SK-N-SH (cell line): ENCODE results near the gene HDHD2. TPM values are rescaled to one million over a fixed set of nuclear protein-coding genes. Genes with fewer than 3 reads are reported as not detected.

Experiments
- CTCF ChIA-PET: fragments of 300-600, 350-600 bp; formaldehyde crosslinking; extraction: SDS; loops from one replicate; lab custom pipeline; 2021; lab: Yijun Ruan, JAX
- POLR2A ChIA-PET: fragments of 350-600 bp; sonication (Branson Sonifier 250); formaldehyde crosslinking; extraction: SDS; loops from one replicate; lab custom pipeline; 2020; ENCODE audit warnings: antibody characterized with exemption, inconsistent platforms; lab: Yijun Ruan, JAX
- DNase-seq: peaks from one replicate; pipeline ENCODE4 v3.0.0; 2012
- H2AFZ ChIP-seq: fragments of 200-600 bp; sonication (generic); 2 replicates; pipeline ENCODE4 v1.8.1; 2016; ENCODE audit warnings: antibody characterized with exemption, mild to moderate bottlenecking, low read depth
- H3F3A ChIP-seq: fragments of 200-600 bp; sonication (generic); replicated peaks from 2 replicates; pipeline ENCODE3; 2016; ENCODE audit warnings: antibody characterized with exemption, mild to moderate bottlenecking; ENCODE audit not compliant: insufficient read depth
- H3K27ac ChIP-seq, 2 experiments: fragments of 200-500 bp in 1 of 2; fragments of 200-600 bp in 1 of 2; sonication (Bioruptor generic) in 1 of 2; sonication (generic), shearing (Covaris generic) in 1 of 2; 2 replicates each; pipeline versions ENCODE4 v1.5.1 to v1.6.1; 2014 to 2016; ENCODE audit warnings: low read depth in 2 of 2, inconsistent platforms in 1 of 2, low read length in 1 of 2, mild to moderate bottlenecking in 1 of 2, mixed read lengths in 1 of 2
- H3K27me3 ChIP-seq: fragments of 200-600 bp; sonication (generic), shearing (Covaris generic); 2 replicates; pipeline ENCODE4 v1.6.1; 2016; ENCODE audit warnings: mixed run types; ENCODE audit not compliant: insufficient read depth
- H3K36me3 ChIP-seq, 2 experiments: fragments of 200-500 bp in 1 of 2; fragments of 200-600 bp in 1 of 2; sonication (Bioruptor generic) in 1 of 2; sonication (generic) in 1 of 2; replicated peaks in 1 of 2; 2 replicates each; pipeline versions ENCODE3 to v1.5.1; 2014 to 2016; ENCODE audit warnings: low read length in 1 of 2, mild to moderate bottlenecking in 1 of 2; ENCODE audit not compliant: insufficient read depth in 2 of 2, control insufficient read depth in 1 of 2
- H3K4me1 ChIP-seq, 2 experiments: fragments of 200-500 bp in 1 of 2; fragments of 200-600 bp in 1 of 2; sonication (Bioruptor generic) in 1 of 2; sonication (generic), shearing (Covaris generic) in 1 of 2; 2 replicates each; pipeline versions ENCODE4 v1.5.1 to v1.6.1; 2014 to 2016; ENCODE audit warnings: low read depth in 1 of 2, low read length in 1 of 2, mixed run types in 1 of 2; ENCODE audit not compliant: insufficient read depth in 2 of 2, control insufficient read depth in 1 of 2
- H3K4me2 ChIP-seq: fragments of 200-600 bp; sonication (generic), shearing (Covaris generic); 2 replicates; pipeline ENCODE4 v1.6.1; 2017; ENCODE audit warnings: mixed run types
- H3K4me3 ChIP-seq, 2 experiments: fragments of 200-500 bp in 1 of 2; fragments of 200-600 bp in 1 of 2; sonication (Bioruptor generic) in 1 of 2; sonication (generic), shearing (Covaris generic) in 1 of 2; 2 replicates each; pipeline versions ENCODE4 v1.5.1 to v1.8.1; 2014 to 2016; ENCODE audit warnings: low read depth in 2 of 2, inconsistent platforms in 1 of 2, low read length in 1 of 2, mild to moderate bottlenecking in 1 of 2, mixed read lengths in 1 of 2, moderate library complexity in 1 of 2
- H3K79me2 ChIP-seq: fragments of 200-600 bp; sonication (generic); 2 replicates; pipeline ENCODE4 v1.8.1; 2017; ENCODE audit warnings: mild to moderate bottlenecking; ENCODE audit not compliant: insufficient read depth
- H3K9ac ChIP-seq: fragments of 200-600 bp; sonication (generic); 2 replicates; pipeline ENCODE4 v1.6.1; 2017; ENCODE audit warnings: mixed run types
- H3K9me2 ChIP-seq: fragments of 200-600 bp; sonication (generic); 2 replicates; pipeline ENCODE4 v1.6.1; 2017; ENCODE audit warnings: mixed run types
- H3K9me3 ChIP-seq: fragments of 200-600 bp; sonication (generic); 2 replicates; pipeline ENCODE4 v1.6.1; 2017; ENCODE audit warnings: mixed run types, mild to moderate bottlenecking, moderate library complexity
- H4K20me1 ChIP-seq: fragments of 200-600 bp; sonication (generic); 2 replicates; pipeline ENCODE4 v1.6.1; 2017; ENCODE audit warnings: mild to moderate bottlenecking, mixed run types; ENCODE audit not compliant: insufficient read depth
- CTCF ChIP-seq: fragments of 200-600 bp; sonication (generic); IDR thresholded peaks from 2 replicates; pipeline ENCODE4 v1.6.1; 2017; ENCODE audit warnings: antibody characterized with exemption, mild to moderate bottlenecking, moderate library complexity
- EP300 ChIP-seq, 2 experiments: IDR thresholded peaks; 2 replicates each; pipeline versions ENCODE4 v1.4.0 to v1.6.1; 2012; ENCODE audit warnings: borderline replicate concordance in 1 of 2, low read depth in 1 of 2, low read length in 1 of 2
- PBX3 ChIP-seq: IDR thresholded peaks from 2 replicates; pipeline ENCODE4; 2012
- RFX5 ChIP-seq: IDR thresholded peaks from 2 replicates; pipeline ENCODE4 v1.6.1; 2012; ENCODE audit warnings: mild to moderate bottlenecking, improper control_type of control experiment, low read length
- TAF1 ChIP-seq: IDR thresholded peaks from 2 replicates; pipeline ENCODE4 v1.6.1; 2012; ENCODE audit warnings: low read depth, mild to moderate bottlenecking, low read length, moderate library complexity, borderline replicate concordance
- TCF12 ChIP-seq: IDR thresholded peaks from 2 replicates; pipeline ENCODE4 v1.4.0; 2012
- WGBS: methylation state at CpG from one replicate; pipeline ENCODE4 v1.1.6; 2017; ENCODE audit warnings: low lambda C conversion rate; 5-methylcytosine and 5-hydroxymethylcytosine counted together
- polyA plus RNA-seq, 3 experiments: library from polyadenylated mRNA; depleted of rRNA; stranded (reverse); fragments of >200 nt; gene quantifications; 2 replicates each; pipeline ENCODE4 v1.2.3, GENCODE V29; 2012
- TF ChIP-seq, protein P1 (sequence below): IDR thresholded peaks from 2 replicates; pipeline ENCODE4 v1.4.0; 2012; ENCODE audit warnings: low read depth, borderline replicate concordance
- TF ChIP-seq, protein P2 (sequence below): IDR thresholded peaks from 2 replicates; pipeline ENCODE4 v1.4.0; 2012; ENCODE audit warnings: low read depth, borderline replicate concordance
- TF ChIP-seq, protein P3 (sequence below): fragments of 150-350 bp; IDR thresholded peaks from 2 replicates; pipeline ENCODE4 v1.6.1; 2017; ENCODE audit warnings: antibody characterized with exemption, low read length, low read depth, borderline replicate concordance

Gene HDHD2
- polyA plus RNA-seq, 1 of the 3 experiments (the other 2 are of a cell fraction) = 10.6 TPM

GRCh38 chr18:47179520-47179919 is 29.2 kb upstream of the HDHD2 start:
- Histone ChIP-seq H3F3A (no peaks in the 10 kb centered on the region), H4K20me1 (peaks cover 4% of the 10 kb centered on the region; the same call in 1 of the 2 replicates), H3K27ac (no peak overlapping the region), H3K4me3 (no peak overlapping the region), H3K9me3 (no peaks in the 10 kb centered on the region), H3K4me2 (no peak overlapping the region), H3K4me1 (peaks cover 0 to 3% of the 10 kb centered on the region in 2 experiments; a peak in 2 of 4 replicates), H3K79me2 (peaks cover 17% of the 10 kb centered on the region), H3K9ac (no peak overlapping the region), H3K27me3 (no peaks in the 10 kb centered on the region), H3K9me2 (no peaks in the 10 kb centered on the region), H2AFZ (no peak overlapping the region), H3K36me3 (no peaks in the 10 kb centered on the region)
- DNase-seq = no peak
- 76% methylated on average over 4 of the region's 4 CpGs for WGBS
- TF ChIP-seq TAF1 (no peak), CTCF (no peak), RFX5 (no peak), PBX3 (no peak), TCF12 (no peak), EP300 (IDR thresholded peaks at IDR 0.05; ENCODE audit: borderline replicate concordance in 1 of 2, low read depth in 1 of 2, low read length in 1 of 2) (no peak)
- TF ChIP-seq, protein P1, sequence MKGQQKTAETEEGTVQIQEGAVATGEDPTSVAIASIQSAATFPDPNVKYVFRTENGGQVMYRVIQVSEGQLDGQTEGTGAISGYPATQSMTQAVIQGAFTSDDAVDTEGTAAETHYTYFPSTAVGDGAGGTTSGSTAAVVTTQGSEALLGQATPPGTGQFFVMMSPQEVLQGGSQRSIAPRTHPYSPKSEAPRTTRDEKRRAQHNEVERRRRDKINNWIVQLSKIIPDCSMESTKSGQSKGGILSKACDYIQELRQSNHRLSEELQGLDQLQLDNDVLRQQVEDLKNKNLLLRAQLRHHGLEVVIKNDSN = no peak
- TF ChIP-seq, protein P2, sequence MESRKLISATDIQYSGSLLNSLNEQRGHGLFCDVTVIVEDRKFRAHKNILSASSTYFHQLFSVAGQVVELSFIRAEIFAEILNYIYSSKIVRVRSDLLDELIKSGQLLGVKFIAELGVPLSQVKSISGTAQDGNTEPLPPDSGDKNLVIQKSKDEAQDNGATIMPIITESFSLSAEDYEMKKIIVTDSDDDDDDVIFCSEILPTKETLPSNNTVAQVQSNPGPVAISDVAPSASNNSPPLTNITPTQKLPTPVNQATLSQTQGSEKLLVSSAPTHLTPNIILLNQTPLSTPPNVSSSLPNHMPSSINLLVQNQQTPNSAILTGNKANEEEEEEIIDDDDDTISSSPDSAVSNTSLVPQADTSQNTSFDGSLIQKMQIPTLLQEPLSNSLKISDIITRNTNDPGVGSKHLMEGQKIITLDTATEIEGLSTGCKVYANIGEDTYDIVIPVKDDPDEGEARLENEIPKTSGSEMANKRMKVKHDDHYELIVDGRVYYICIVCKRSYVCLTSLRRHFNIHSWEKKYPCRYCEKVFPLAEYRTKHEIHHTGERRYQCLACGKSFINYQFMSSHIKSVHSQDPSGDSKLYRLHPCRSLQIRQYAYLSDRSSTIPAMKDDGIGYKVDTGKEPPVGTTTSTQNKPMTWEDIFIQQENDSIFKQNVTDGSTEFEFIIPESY = no peak
- TF ChIP-seq, protein P3, sequence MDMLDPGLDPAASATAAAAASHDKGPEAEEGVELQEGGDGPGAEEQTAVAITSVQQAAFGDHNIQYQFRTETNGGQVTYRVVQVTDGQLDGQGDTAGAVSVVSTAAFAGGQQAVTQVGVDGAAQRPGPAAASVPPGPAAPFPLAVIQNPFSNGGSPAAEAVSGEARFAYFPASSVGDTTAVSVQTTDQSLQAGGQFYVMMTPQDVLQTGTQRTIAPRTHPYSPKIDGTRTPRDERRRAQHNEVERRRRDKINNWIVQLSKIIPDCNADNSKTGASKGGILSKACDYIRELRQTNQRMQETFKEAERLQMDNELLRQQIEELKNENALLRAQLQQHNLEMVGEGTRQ = no peak
- CTCF ChIA-PET = interaction anchor here (2.1 kb wide), 1 partner anchor 26 kb away, joined by 4 read pairs; no protein-coding TSS in a partner anchor
- POLR2A ChIA-PET = no interaction called here
